GM19025 (cell line): Measurements from ENCODE around the gene ZNF148.
A peak's percentile ranks its signal among the peaks of the same experiment; 100 is the strongest.
"Not testable (repeated sequence)": the region's sequence is repeated elsewhere in the genome, so short reads cannot be mapped to it uniquely, and the experiment has no call there.

Experiments used
- ATAC-seq: cut with Tn5 transposase; IDR thresholded peaks from one replicate; pipeline ENCODE4 v1.9.1; 2021; ENCODE audit warnings: mild to moderate bottlenecking, low read depth, moderate library complexity; ENCODE audit not compliant: unreplicated experiment

Gene ZNF148, protein sequence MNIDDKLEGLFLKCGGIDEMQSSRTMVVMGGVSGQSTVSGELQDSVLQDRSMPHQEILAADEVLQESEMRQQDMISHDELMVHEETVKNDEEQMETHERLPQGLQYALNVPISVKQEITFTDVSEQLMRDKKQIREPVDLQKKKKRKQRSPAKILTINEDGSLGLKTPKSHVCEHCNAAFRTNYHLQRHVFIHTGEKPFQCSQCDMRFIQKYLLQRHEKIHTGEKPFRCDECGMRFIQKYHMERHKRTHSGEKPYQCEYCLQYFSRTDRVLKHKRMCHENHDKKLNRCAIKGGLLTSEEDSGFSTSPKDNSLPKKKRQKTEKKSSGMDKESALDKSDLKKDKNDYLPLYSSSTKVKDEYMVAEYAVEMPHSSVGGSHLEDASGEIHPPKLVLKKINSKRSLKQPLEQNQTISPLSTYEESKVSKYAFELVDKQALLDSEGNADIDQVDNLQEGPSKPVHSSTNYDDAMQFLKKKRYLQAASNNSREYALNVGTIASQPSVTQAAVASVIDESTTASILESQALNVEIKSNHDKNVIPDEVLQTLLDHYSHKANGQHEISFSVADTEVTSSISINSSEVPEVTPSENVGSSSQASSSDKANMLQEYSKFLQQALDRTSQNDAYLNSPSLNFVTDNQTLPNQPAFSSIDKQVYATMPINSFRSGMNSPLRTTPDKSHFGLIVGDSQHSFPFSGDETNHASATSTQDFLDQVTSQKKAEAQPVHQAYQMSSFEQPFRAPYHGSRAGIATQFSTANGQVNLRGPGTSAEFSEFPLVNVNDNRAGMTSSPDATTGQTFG

DNA sequence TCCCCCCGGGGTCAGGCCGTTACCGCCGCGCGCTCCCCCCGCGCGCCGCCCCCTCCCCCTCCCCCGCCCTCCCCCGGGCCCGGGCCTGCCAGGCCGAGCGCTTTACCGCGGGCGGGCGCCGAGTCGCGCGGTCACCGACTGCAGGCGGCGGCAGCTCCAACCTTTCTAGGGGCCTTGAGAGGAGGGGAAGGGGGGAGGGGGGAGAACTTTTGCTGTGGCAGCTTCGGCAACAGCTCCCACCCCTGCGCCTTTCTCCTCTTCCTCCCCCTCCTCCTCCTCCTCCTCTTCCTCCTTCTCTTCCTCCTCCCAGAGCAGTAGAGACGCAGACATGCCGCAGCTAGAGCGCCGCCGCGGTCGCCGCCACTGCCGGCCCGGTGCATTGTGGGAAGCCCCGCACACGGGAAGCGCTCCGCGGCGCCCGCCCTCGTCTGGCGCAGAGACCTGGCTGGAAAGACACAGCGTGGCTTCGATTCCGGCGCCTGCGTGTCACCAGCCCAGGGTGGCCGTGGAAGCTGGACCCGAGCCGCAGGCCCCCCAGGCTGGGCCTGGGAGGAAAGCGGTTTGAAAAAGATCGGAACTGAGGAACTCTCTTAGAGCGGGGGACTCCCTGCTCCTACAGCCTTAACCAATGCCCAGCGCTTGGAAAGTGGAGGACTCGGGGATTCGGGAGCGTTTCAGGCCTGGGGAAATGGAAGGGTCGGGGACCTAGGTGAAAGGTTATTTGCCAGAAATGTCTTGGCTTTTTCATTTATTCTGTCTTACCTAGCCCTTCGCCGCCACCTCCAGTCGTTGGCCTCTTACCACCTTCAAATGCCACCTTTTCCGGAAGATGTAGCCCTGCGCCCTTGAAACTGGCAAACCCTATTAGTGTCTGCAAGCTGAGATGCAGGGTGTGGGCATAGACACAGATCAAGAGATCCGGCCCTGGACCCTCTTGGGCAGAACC, at the start of gene ZNF148:
Gene ZNF148, minus strand, starts transcription at position 330 of the 946 bp plus-strand sequence. CDS start 61,685 bp downstream, outside the sequence.
- ATAC-seq, result peak; percentile 88

DNA sequence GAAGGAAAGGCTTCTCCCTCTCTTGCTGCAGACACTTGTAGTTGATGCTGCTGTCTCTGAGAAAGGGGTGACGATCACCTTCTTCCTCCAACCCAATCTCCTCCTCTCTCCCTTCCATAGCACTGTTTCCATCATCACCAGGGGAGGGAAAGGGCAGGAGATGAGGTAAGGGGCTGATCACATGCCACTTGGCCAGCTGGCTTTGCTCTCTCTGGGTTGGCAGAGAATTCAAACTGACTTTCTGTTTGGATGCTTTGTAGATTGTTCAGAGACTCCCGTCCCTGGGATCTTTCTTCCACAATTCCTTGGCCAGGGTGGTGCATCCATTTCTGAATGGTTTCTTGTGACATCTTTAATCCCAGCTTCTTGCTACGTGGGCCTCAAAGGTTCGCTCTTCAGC, 43.2 kb upstream of the ZNF148 start:
- ATAC-seq, result no peak

DNA sequence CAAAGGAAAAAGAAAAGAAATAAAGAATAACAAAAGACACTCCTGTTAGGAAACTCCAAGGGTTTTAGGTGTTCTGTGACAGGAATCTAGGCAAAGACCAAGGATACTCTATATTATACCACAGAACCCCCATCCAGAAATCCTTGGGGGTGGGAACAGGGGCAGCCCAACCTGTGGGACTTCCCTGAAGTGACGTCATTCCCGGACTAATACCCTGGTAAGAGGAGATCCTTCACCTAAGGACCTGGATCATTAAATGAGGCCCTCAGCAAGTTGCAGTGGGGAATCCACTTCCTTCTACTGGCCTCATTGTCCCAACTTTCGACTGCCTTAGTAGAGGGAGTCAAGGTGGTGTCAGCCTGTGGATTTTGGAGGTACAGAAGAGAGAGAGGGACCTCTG, 41.1 kb upstream of the ZNF148 start:
- ATAC-seq, result no peak

DNA sequence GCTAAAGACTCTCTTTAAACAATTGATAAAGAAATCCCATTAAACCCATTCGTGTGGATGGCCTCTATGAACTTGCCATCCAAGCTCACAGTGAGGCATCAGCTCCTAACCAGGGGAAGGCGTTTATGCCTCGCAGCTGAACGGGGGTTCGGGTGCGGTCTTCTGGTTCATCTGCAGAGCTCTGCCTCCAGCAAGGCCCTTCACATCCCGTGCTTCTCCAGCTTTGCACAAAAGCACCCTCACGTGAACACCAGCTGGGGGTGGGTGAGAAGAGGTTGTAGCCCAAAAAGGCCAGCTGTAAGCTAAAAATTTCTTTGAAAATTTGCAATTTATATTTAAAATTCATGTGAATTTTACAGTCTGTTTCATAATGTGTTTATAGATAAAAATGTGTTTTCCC, 39.5 kb upstream of the ZNF148 start:
- ATAC-seq, result no peak

DNA sequence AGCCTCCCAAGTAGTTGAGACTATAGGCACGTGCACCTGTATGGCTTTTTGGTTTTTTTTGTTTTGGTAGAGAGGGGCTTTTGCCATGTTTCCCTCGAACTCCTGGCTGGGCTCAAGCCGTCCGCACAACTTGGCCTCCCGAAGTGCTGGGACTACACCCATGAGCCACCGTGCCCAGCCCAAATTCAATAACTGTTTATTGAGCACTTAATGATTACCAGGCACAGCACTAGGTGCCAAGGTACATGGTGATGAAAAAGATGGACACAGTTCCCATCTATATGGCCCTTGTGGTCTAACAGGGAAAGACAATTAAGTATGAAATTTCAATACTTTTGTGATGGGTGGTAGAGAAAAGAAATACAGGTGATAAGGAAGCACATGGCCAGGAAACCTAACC, 35.8 kb upstream of the ZNF148 start:
- ATAC-seq, result no peak

DNA sequence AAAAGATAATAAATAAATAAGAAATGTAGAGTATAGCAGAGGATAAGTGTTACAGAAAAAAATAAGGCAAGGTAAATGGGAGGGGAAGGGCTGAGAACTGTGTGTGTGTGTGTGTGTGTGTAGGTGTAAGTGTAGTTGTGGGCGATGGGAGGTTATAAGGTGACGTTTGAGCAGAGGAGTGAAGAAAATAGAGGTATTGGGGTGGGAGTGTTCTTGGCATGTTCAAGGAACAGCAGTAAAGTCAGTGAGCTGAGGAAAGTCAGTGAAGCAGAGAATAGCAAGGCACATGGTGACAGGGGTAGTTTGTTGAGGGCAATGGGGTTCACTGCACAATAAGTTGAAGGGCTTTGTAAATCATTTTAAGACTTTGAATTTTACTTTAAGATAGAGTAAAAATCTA, 30.9 kb upstream of the ZNF148 start:
- ATAC-seq, result no peak

DNA sequence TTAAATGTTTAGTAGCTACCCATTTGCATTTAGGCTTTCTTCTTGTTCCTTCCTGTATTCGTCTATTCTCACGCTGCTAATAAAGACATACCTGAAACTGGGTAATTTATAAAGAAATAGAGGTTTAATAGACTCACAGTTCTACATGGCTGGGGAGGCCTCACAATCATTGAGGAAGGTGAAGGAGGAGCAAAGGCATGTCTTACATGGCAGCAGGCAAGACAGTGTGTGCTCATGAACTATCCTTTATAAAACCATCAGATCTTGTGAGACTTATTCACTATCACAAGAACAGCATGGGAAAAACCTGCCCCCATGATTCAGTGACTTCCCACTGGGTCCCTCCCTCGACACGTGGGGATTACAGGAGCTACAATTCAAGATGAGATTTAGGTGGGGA, 30.4 kb upstream of the ZNF148 start:
- ATAC-seq, result not testable (repeated sequence)

DNA sequence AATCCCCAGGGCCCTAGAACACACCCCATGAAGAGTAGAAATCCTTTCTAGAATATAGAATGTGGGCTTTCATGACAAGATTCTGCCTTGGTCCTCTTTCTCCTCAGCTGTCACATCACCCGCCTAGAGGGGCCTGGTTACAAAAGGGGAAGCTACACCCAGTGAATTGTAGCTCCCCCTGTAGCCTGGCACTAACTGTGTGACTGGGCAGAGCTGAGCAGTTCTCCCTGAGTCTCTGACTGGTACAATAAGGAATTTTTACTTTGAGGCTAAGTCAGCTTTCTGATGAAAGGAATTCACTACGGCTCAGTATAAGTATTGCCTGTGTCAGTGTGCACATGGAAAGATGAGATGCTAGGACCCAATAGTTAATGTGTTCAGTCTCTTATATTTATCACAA, 28.7 kb upstream of the ZNF148 start:
- ATAC-seq, result no peak

DNA sequence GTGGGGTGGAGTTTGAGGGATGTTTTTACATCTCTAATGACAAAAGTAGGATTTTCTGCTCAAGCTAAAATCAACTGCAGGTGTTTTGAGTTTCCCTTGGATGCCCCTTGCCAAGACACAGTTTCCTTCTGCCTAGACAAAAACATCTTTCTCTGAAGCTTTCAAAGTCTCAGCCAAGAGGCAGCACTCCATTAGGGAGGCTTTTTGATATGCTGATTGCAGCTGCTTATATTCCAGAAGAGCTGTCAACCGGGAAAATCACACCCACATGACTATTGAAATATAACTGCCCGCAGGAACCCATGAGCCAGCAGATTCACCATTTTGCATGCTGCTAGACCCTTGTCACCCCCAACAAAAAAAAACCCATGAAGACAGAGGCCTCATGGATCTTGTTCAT, 27.5 kb upstream of the ZNF148 start:
- no peak for ATAC-seq

DNA sequence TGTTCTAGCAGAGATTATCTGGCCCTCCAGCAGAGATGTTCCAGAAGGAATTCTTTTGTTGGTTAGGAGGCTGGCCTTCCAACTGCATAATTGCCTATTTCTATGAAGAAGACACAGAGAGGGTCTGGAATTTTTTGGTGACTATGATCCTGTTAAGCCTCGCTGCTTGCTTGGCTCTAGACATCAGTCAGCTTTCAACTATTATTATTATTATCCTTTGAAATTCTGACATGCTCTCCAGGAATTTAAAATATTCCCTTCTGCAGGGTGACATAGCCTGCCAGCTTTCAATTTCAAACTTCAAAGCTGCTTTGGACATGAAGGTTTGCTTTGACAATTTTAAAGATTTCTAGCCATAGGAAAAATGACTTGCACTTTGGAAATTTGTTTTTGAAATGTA, 26.3 kb upstream of the ZNF148 start:
- ATAC-seq, result no peak

DNA sequence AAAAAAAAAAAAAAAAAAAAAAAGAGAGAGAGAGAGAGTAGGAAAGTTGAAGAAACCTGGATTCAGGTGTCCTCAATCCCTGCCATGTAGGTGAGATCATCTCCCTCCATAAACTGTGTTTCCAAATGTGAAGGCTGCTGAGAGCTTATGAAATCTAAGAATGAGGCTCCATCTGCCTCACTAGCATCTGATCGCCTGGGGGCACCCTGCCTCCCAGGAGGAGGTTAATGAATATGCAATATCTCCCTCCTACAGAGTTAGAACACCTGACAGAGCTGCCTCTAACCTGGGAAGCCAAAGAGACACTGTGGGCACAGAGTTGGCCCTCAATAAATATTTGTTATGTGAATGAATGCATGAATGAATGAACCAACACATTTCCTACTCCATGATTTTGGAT, 23.8 kb upstream of the ZNF148 start:
- no peak for ATAC-seq

DNA sequence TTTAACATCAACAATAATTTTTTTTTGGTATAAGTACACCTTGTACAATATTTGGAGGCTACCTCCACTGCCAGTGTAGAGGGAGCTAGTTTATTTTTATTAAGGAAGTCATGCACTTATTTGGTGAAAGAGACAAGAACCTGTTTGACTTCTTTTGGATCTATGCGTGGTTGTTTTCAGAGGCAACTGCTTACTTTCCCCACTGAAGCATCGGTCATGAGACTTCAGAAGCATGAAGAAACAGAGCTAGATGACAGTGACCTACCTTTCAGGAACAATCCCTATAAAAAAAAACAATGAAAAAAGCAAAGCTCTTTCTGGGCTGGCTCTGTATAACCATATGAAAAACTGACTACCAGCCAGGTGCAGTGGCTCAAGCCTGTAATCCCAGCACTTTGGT, 20.0 kb upstream of the ZNF148 start:
- ATAC-seq, result no peak

DNA sequence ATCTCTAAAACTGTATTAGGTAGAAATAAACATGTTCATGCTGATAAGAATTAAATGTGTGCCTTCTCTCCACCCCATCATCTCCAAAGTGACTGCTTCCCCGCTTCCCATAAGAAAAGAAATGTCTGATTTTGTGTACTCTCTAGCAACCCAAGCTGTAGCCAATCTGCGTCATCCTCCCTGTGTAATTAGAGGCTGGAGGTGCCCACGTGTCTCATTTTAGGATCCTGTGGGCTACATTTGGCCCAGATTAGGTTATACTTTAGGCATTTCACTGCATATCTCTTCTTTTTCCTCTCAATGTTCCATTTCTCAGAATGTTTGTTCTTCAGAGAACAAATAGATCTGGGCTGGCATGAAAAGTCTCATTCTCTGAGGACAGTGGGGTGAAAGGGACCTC, 19.3 kb upstream of the ZNF148 start:
- no peak for ATAC-seq

DNA sequence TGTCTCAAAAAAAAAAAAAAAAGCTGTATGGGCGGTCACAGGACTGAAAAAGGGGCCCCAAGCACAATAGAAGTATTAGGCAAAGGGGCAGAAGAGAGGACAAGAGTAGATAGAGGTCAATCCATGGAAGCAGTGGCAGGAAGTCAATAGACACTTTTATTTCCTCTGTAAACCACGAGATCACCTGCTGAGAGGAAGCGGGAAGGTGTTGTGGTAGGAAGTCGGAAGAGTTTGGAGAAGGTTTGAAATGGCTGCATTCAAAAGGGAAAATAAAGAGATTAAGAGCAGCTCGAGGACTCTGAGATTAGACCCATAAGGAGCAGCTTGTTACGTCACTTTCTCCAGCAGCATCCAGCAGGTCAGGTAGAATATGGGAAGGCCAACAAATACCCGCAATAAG, 14.2 kb upstream of the ZNF148 start:
- no peak for ATAC-seq

DNA sequence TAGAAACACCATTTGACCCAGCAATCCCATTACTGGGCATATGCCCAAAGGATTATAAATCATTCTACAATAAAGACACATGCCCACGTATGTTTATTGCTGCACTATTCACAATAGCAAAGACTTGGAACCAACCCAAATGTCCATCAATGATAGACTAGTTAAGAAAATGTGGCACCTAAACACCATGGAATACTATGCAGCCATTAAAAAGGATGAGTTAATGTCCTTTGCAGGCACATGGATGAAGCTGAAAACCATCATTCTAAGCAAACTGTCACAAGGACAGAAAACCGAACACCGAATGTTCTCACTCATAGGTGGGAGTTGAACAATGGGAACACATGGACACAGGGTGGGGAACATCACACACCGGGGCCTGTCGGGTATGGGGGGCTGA, 13.2 kb upstream of the ZNF148 start:
- ATAC-seq, result not testable (repeated sequence)

DNA sequence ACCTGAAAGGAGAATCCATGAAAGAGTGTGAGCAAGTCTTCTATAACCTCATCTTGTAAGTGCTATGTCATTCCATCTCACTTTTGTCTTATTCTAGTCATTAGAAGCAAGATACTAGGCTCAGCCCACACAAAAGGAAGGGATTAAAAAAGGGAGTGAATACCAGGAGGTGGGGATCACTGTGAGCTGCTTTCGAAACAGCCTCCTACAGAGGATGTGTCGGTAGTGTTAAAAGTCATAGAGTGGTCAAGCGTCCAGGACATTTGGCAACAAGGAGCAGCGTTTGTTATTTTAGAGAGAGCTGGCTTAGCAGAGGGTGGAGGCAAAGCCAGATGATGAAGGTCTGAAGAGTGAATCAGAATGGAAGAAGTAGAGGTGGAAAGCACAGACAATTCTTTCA, 11.7 kb upstream of the ZNF148 start:
- ATAC-seq, result no peak

DNA sequence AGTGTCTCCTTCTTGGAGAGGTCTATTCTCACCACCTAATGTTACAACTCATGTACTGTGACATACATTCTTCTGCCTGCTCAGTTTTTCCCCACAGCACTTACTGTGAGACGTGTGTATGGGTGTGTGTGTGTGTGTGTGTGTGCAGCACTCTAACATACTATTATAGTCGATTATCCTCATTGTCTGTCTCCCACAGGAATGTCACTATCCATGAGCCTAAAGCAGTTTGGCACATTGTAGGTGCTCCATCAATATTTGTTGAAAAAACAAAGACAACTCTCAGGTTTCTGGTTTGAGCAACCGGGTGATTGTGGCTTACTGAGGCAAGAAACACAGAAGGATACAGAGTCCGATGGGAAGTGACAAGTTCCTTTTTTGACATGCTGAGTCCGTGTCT, 8.6 kb upstream of the ZNF148 start:
- no peak for ATAC-seq

DNA sequence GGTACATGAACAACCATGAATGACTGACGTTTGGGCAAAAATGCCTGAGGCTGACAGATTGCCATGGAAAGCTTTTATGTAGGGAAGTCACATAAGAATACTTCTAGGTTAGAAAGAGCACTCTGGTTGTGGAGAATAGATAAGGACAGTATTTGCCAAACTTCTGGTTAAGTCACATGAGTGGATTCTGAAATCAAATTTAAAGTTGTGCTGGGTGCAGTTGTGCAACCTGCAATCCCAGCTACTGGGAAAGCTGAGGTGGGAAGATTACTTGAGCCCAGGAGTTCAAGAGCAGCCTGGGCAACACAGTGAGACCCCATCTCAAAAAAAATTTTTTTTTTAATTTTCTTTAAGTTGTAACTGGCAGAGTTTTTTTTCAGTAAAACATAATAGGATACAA, 7.2 kb upstream of the ZNF148 start:
- no peak for ATAC-seq

DNA sequence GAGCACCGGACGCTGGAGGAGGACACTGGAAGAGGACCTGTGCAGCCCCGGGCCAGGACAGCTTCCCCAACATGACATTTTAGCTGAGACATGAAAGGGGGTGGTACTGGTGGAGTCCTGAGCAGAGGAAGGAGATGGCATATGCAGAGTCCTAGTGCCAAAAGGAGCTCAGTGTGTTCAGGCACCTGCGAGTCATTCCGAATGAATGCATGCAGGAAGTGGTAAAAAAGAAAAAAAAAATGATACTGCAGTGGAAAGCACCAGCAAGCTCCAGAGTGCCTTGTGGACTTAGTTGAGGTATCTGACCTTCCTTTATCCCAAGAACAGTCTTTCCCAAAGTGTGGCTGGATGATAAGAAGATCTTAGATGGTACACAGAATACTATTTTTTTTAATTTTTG, 6.6 kb upstream of the ZNF148 start:
- ATAC-seq, result no peak

DNA sequence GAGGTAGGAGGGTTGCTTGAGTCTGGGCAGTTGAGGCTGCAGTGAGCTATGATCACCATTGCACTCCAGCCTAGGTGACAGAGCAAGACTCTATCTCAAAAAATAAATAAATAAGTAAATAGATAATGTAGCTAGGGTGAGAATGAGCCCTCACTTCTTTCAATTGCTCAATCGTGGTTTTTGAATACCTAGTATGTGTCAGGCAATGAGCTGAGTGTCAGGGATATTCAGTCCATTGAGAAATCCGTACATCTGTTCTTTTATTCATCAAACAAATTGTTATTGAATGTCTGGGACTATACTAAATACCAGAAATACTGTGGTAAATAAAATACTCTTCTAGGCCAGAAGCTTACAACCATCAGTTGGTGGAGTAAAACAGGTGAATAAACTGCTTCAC, 6.2 kb upstream of the ZNF148 start:
- ATAC-seq, result no peak

DNA sequence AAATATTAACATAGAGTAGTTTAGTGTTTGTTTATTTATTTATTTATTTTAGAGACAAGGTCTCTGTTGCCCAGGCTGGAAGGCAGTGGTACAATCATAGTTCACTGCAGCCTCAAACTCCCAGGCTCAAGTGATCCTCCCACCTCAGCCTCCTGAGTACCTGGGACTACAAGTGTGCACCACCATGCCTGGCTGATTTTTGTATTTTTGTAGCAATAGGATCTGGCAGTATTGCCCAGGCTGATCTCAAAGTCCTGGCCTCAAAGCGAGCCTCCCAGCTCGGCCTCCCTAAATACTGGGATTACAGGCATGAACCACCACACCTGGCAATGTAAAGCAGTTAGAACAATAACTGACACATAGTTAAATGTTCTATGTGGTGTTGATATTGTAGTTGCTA, 4.4 kb upstream of the ZNF148 start:
- no peak for ATAC-seq
